GM18520 (cell line): Measurements from ENCODE around the gene LHPP.

Source experiments
- ATAC-seq: cut with Tn5 transposase; IDR thresholded peaks from one replicate; pipeline ENCODE4 v1.9.1; 2021; ENCODE audit not compliant: unreplicated experiment

LHPP gene

GRCh38 chr10:124447751-124448466, 13.7 kb upstream of the LHPP start:
- no peak for ATAC-seq

GRCh38 chr10:124448696-124449169, 12.9 kb upstream of the LHPP start:
- no peak for ATAC-seq

GRCh38 chr10:124449170-124450011, 12.2 kb upstream of the LHPP start:
- no peak for ATAC-seq

- ATAC-seq: no peak
Measured at GRCh38 chr10:124450012-124450782, 11.4 kb upstream of the LHPP start, which contains the start of gene NKX1-2. Gene NKX1-2, minus strand, starts transcription at chr10:124450035. Its CDS starts 92 bp downstream, at chr10:124449943.

GRCh38 chr10:124450783-124451057, 10.9 kb upstream of the LHPP start:
- no peak for ATAC-seq

- no peak for ATAC-seq
Measured at GRCh38 chr10:124451276-124451675, 10.3 kb upstream of the LHPP start.

- ATAC-seq: no peak
Measured at GRCh38 chr10:124453960-124454610, 7.5 kb upstream of the LHPP start.

GRCh38 chr10:124455441-124455840, 6.2 kb upstream of the LHPP start:
- ATAC-seq: no peak

GRCh38 chr10:124458473-124458872, 3.1 kb upstream of the LHPP start:
- ATAC-seq: no peak

GRCh38 chr10:124458889-124459288, 2.7 kb upstream of the LHPP start:
- no peak for ATAC-seq

- no peak for ATAC-seq
Measured at GRCh38 chr10:124459395-124459794, 2.2 kb upstream of the LHPP start.

GRCh38 chr10:124460144-124460543, 1.5 kb upstream of the LHPP start:
- no peak for ATAC-seq

- ATAC-seq: no peak
Measured at GRCh38 chr10:124462348-124462695, 699 bp downstream of the LHPP start.

- no peak for ATAC-seq
Measured at GRCh38 chr10:124464028-124464965, 2.7 kb downstream of the LHPP start.

GRCh38 chr10:124465003-124465776, 3.6 kb downstream of the LHPP start:
- no peak for ATAC-seq

GRCh38 chr10:124465777-124466488, 4.3 kb downstream of the LHPP start:
- no peak for ATAC-seq

- no peak for ATAC-seq
Measured at GRCh38 chr10:124467165-124467564, 5.5 kb downstream of the LHPP start.

- no peak for ATAC-seq
Measured at GRCh38 chr10:124468624-124469023, 7.0 kb downstream of the LHPP start.
